NB4 (cell line): Measurements from ENCODE around the gene SRSF3.

Experiments
- DNase-seq: peaks from one replicate; pipeline ENCODE4 v3.0.0; 2010; ENCODE audit warnings: low read depth
- H3K4me3 ChIP-seq: one replicate; pipeline ENCODE4 v1.5.1; 2011; ENCODE audit warnings: mild to moderate bottlenecking, low read depth, low read length, moderate library complexity
- CTCF ChIP-seq: IDR thresholded peaks from one replicate; pipeline ENCODE4 v1.5.1; 2012; ENCODE audit warnings: low read depth, low read length
- MAX ChIP-seq: IDR thresholded peaks from 2 replicates; pipeline ENCODE4 v1.6.1; 2011; ENCODE audit warnings: low read depth, low read length
- MYC ChIP-seq: IDR thresholded peaks from 2 replicates; pipeline ENCODE4 v1.6.1; 2011; ENCODE audit warnings: low read depth, low read length
- POLR2A ChIP-seq: IDR thresholded peaks from 2 replicates; pipeline ENCODE4 v1.6.1; 2011; ENCODE audit warnings: mild to moderate bottlenecking; ENCODE audit not compliant: insufficient read length; ENCODE audit errors: extremely low read depth

Gene SRSF3

GRCh38 chr6:36594029-36594815, at the start of gene SRSF3:
TSS of gene SRSF3 (plus strand) at chr6:36594362. CDS start at chr6:36596763, 2,401 bp downstream.
- peak; percentile 100 for DNase-seq
- peak within 1 kb of the TSS; percentile 100 for H3K4me3 ChIP-seq
- TF ChIP-seq MAX (peak; percentile 77), CTCF (peak; percentile 9), POLR2A (peak; percentile 99), MYC (peak; percentile 68)

- DNase-seq = peak; percentile 15
- H3K4me3 ChIP-seq = peak overlapping the region; percentile 94
- TF ChIP-seq MYC (no peak), POLR2A (no peak)
These were observed 48.3 kb upstream of the SRSF3 start for GRCh38 chr6:36545767-36546307.

- TF ChIP-seq CTCF (no peak), MYC (no peak)
- peak; percentile 55 for DNase-seq
- peak overlapping the region; percentile 94 for H3K4me3 ChIP-seq
These were observed 47.7 kb upstream of the SRSF3 start for GRCh38 chr6:36546308-36546919.

GRCh38 chr6:36546920-36547645, 47.1 kb upstream of the SRSF3 start, which contains the start of gene STK38:
TSS of gene STK38 (minus strand) at chr6:36547479. CDS start at chr6:36540202, 7,277 bp downstream.
- DNase-seq = peak; percentile 95
- peak within 1 kb of the TSS; percentile 94 for H3K4me3 ChIP-seq
- TF ChIP-seq CTCF (no peak), MAX (peak; percentile 18; the same call in 1 of the 2 replicates), MYC (no peak; the same call in 1 of the 2 replicates), POLR2A (peak; percentile 93)

GRCh38 chr6:36547646-36548400, 46.3 kb upstream of the SRSF3 start:
- peak overlapping the region; percentile 54 for H3K4me3 ChIP-seq
- no peak for TF ChIP-seq MAX
- TF ChIP-seq MYC = no peak
- TF ChIP-seq CTCF = no peak
- TF ChIP-seq POLR2A = no peak
- DNase-seq = peak; percentile 22
